HG03159 (cell line): ENCODE results near the gene TMEM243.
A peak's percentile ranks its signal among the peaks of the same experiment; 100 is the strongest.
"Not testable (repeated sequence)": the region's sequence is repeated elsewhere in the genome, so short reads cannot be mapped to it uniquely, and the experiment has no call there.

Source experiments
- ATAC-seq: cut with Tn5 transposase; IDR thresholded peaks from one replicate; pipeline ENCODE4 v1.9.1; 2021; ENCODE audit warnings: mild to moderate bottlenecking, moderate library complexity; ENCODE audit not compliant: unreplicated experiment

The TMEM243 gene, protein sequence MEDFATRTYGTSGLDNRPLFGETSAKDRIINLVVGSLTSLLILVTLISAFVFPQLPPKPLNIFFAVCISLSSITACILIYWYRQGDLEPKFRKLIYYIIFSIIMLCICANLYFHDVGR

DNA sequence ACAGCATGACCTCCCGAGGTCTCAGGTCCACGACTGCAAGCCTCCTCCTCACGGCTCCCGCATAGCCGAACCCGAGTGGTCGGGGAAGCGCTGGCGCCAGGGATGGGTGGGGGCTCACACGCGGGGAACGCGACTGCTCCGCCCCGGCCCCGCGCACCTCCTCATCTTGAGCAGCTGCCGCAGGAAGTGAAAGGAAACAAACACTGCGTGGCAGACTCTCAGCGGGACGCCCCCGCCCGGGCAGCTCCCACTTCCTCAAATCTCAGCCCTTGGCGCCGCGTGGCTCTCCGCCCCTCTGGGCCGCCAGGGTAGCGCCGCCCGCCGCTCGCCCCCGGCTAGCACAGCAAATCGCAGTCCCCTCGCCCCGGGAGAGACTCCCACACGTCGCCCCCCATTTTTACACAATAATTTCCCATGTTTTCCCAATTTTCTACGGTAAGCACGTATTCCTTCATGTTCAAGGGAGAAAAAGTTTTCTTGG is at the start of gene TMEM243:
TSS of gene TMEM243 (minus strand) at position 188 of the 481 bp plus-strand sequence. CDS start 229 bp downstream, outside the sequence.
- ATAC-seq: peak; percentile 52

DNA sequence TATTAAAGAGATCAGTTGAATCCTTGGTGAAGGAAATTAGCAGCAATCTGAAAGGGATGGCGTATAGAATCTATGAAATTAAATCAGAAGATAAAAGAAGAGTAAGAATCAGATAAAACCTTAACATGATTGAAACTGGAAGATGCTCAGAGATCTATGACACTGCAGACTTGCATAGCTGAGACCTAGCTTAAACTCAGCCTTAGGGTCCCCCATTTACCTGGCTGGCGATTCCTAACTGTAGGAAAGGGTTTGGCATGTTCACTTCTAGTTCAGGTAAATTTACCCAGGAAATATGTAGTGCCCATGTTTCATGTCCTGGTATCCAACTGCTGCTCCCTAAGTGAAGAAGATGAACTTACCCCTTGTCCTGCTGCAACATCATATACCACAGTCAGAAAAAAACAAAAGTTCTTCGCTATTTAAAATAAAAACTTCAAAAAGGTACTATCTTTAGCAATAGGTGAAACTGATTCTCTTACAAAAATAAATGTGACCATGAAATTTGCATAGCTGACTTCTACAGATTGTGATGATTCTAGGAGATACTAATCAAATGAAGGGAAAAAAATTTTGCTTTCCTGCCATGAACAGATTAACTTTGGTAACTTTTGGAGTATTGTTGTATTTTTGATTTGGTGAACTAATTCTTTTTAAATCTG is 47.8 kb upstream of the TMEM243 start:
- no peak for ATAC-seq

DNA sequence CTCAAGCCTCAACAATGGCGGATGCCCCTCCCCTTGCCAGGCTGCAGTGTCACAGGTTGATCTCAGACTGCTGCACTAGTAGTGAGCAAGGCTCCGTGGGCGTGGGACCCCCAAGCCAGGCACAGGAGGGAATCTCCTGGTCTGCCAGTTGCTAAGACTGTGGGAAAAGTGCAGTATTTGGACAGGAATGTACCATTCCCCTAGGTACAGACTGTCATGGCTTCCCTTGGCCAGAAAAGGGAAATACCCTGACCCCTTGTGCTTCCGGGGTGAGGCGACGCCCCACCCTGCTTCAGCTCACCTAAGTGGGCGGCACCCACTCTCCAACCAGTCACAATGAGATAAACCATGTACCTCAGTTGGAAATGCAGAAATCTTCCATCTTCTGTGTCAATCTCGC is 44.0 kb upstream of the TMEM243 start:
- no peak for ATAC-seq

DNA sequence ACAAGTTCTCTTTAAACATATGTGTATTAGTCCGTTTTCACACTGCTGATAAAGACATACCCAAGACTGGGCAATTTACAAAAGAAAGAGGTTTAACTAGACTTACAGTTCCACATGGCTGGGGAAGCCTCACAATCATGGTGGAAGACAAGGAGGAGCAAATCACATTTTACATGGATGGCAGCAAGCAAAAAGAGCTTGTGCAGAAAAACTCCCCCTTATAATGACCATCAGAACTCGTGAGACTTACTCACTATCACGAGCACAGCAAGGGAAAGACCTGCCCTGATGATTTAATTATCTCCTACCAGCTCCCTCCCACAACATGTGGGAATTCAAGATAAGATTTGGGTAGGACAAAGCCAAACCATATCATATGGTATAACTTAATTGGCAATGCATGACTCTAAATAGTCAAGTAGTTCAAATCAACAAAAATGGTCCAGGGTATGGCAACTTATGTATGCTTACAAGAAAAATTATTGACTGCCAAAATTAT is 34.1 kb upstream of the TMEM243 start:
- ATAC-seq: no peak

DNA sequence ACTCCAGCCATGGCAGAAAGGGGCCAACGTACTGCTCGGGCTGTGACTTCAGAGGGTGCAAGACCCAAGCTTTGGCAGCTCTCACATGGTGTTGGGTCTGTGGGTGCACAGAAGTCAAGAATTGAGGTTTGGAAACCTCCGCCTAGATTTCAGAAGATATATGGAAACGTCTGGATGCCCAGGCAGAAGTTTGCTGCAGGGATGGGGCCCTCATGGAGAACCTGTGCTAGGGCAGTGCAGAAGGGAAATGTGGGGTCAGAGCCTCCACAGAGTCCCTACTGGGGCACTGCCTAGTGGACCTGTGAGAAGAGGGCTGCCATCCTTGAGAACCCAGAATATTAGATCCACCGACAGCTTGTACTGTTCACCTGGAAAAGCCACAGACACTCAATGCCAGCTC is 26.1 kb upstream of the TMEM243 start:
- not testable (repeated sequence) for ATAC-seq

DNA sequence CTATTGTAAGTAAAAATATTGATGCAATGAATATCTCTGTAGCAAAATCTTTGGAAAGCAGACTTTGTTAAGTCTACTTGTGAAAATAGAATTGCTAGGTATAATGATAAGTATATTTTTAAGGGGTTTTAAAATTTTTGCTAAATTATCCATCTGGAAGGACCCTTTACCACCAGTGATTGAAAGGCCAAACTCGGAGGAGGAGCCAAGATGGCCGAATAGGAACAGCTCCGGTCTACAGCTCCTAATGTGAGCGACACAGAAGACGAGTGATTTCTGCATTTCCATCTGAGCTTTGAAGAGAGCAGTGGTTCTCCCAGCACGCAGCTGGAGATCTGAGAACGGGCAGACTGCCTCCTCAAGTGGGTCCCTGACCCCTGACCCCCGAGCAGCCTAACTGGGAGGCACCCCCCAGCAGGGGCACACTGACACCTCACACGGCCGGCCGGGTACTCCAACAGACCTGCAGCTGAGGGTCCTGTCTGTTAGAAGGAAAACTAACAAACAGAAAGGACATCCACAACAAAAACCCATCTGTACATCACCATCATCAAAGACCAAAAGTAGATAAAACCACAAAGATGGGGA is 19.0 kb upstream of the TMEM243 start:
- ATAC-seq: not testable (repeated sequence)

DNA sequence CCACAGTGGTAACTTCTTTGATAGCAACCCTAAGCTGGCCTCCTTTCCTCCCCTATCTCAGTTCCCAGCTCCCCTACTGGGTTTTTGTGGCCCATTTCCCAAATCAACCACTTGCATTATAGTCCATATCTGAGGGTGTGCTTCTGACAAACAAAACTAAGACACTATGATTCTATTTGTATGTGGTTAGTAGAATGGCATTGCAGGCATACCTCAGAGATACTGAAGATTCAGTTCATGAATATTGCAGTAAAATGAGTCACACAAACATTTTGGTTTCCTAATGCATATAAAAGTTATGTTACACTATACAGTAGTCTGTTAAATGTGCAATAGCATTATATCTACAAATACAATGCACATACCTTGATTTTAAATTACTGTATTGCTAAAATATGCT is 15.4 kb upstream of the TMEM243 start:
- ATAC-seq: no peak

DNA sequence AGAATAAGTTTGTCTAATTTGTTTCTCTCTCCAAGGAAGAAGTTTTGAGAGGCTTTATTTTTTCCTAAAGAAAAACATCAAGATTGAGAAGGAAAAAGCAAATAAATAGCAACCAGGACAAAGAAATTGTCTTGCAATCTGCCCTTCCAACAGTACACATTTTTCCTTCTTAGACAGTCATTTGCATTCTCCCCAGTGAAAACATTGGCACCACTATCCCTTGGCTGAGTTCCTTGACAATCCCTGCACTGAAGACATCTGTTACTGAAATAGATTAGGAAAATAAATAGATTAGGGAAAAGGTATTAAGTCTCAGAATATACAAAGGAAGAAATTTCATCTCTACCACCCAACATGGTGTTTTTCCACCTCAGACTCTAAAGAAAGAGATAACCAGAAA is 12.2 kb upstream of the TMEM243 start:
- ATAC-seq: no peak

DNA sequence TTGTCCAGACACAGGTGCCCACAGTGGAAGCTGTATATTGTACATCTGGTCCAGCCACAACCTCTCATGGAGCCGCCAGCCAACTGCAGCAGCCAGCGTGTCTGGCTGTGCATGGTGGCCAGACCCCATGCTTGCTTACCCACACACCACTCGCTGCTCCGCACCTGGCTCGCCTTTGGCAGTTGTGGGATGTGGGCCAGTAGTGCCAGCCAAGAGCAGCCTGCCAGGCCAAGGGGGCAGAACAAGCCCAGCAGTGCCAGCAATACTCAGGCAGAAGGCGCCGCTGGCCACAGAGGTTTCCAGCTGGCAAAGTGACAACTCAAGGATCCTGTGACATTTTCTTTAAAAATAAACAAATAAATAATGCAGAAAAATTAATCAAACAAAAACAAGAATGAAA is 11.7 kb upstream of the TMEM243 start:
- no peak for ATAC-seq

DNA sequence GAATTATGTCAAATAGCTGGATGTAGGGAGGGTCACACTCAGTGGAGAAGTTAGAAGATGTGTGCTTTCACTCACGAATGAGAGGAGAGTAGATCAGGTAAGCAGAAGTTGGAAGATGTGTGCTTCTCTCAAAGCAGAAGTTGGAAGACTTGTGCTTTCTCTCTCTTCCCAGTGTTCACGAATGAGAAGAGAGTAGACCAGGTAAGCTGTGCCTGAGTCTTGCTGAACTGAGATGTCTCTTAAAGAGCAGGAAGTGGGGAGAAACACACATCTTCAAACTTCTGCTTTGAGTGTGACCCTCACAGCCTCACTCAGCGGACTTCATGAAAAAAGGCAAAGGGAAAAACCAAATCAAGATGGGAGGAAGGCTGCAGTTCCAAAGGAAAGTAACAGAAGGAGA is 7.0 kb upstream of the TMEM243 start:
- no peak for ATAC-seq

DNA sequence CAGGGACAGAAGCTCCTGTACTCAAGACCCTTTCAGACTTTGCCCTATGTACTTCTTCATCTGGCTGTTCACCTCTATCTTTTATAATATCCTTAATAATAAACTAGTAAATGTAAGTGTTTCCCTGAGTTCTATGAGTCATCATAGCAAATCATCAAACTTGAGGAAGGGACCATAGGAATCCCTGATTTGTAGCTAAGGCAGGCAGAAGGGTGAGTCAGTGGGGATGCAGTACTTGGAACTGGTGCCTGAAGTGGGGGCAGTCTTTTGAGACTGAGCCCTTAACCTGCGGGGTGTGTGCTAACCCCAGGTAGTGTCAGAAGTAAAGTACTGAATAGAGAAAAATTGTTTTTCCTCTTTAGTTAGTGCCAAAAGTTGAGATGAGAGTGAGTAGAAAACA is 6.2 kb upstream of the TMEM243 start:
- no peak for ATAC-seq

DNA sequence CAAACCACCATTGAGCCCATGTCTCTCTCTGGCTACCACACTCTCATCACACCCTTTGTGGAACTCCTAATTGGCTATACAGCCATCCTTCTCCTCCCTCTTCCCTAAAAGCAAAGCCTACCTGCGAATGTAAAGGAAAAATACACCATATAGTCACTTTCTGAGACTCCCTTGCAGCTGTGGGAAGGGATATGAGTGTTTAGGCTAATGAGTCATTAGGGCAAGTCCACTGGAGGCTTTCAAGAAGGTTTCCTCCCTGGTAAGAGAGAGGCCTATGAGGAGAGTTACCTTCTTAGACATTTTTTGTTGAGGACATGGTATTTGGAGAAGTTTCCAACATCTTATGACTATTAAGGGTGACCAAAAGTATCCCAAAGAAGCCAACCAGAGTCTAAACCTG is 4.1 kb upstream of the TMEM243 start:
- ATAC-seq: no peak

DNA sequence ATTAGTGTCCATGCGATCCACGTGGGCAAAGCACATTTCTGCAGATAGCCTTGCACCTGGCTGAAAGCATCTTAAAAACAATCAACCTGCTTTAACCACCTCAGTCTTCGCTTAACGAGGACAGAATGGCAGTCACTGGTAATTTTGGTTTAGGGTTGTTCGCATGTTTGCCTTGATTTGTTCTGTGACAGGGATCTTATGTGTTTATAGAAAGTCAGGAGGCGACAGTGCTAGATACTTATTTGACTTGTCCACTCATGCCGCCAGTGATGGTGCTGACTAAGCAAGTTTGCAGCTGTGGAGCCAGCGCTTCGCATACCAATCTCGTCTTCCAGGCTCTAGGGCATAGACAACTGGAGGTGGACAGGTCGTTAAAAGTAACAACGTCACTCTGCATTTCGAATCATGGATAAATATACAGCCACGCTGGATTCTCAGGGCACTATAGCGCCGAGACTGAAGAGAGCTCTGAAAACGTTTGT is 1.2 kb upstream of the TMEM243 start:
- ATAC-seq: no peak

DNA sequence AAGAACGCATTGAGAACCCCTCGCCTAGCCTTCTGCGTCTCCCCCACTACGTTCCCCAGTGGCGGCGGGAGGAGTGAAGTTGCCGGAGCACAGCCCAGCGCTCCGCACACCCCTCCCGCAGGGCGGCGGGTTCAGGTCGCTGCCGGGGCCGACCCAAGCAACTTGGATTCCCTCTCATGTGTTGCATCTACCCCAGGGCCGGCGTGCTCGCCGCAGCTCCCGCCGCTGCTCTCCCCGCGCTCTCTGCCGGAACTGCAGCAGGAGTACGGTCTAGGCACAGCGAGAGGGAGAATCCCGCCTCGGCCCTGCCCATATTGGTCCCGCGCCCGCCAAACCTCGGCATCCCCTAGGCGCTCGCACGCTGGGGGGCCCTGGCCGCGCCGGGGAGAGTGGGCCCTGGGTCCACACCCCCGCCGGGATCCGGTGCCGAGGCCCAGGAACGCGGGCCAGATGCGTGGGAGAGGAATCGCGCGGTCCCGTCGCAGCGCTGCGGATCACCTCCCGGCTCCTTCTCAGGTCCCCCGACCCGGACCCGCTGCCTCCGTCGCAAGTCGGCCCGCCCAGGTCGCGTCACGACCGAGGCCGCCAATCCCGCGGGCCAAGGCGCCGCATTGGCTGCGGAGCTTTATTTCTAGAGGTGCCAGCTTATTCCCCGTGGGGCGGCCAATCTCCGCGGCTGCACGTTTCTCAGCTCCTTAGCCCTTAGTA is 648 bp upstream of the TMEM243 start:
- ATAC-seq: peak; percentile 38

DNA sequence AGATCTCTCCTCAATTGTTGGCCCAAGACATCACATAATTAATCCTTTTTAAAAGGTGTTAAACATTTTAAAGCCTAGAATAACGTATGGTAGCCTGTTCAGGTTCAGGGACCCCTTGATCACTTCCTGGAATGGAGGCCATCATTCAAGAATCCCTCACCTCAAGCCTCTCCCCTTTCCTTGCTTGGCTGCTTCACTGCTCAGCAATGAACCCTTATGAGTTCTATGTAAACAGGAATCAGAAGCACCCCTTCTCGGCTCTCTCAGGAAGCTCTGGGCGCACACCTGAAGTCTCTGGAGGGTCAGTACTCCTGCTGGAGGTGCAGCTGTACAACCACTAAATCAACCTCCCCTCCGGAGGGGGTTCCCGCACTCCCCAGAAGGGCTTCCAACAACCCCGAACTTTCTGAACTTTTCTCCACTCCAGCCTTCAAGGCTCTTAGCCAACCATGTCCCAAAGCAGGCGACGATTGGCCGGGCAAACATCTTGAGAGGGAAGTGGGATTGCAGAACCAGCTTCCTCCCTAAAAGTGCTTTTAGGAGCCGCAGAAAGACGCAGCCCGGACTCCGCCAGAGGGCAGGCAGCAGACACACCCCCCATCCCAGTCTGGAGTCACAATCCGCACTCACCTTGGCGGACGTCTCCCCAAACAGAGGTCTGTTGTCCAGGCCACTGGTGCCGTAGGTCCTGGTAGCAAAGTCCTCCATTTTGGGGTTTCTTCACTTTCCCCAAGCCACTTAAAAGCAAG is 562 bp downstream of the TMEM243 start:
- peak; percentile 5 for ATAC-seq

DNA sequence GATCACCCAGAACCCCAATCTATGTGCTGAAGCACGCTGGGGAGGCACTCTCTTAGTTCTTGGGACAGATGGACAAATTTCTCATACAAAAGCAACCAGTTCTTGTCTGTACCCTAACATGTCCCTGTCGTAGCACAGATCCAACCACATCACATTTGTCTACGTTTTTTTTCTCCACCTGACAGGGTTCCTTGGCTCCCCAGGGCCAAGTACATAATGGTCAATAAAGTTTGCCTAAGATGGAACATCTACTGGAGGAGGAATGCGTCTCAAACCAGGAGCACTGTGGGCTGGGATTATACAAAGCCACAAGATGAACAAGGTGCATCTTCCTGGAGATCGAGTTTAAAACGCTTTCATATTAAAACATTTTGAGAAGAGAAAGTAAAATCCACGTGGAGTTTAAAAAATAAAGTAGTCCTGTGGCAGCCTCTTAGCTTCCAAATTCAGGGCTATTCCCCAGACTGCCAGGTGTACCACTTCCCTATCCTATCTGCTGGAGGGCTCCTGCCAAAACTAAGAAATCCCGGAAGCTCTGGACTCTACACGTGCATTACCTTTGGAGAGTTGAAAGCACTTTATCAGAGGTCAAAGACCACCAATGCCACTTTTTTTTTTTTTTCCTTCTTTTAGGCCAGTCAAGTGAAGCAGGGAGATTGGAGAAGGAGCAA is 1.4 kb downstream of the TMEM243 start:
- ATAC-seq: no peak

DNA sequence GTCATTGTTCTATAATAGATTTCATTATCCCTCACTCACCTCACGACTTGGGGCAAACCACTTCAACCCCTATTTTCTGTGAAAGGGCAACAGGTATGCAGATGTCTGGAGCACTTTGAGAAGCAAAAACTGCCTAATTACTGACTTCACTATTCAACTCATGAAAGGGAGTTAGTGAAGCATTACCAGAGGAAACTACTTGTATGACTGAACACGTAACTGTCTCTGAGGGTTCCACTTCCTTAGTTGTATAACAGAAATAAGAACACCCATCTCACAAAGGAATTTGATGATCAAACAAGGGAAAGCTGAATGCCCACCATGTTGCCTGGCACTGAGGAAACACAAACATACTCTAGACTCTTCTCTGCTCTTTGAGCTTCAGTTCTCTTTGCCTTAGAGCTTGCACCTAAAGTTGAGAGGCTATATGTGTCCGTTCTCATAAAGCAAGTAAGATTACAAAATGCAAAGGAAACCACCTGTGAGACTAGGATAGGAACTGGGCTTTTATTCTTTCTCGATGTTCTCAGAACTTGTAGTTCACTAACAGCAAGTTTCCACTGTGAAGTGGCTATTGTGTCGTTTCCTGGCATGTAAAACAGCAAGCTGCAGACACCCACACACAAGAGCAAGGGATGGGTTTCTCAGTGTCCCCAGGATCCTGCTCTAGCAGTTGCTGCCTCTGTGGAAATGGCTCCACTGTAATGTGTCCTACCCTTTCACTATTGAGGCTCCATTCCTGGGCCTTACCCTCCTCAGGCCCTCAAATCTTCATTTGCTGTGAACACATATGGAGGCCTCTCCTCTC is 2.6 kb downstream of the TMEM243 start:
- ATAC-seq: peak; percentile 53

DNA sequence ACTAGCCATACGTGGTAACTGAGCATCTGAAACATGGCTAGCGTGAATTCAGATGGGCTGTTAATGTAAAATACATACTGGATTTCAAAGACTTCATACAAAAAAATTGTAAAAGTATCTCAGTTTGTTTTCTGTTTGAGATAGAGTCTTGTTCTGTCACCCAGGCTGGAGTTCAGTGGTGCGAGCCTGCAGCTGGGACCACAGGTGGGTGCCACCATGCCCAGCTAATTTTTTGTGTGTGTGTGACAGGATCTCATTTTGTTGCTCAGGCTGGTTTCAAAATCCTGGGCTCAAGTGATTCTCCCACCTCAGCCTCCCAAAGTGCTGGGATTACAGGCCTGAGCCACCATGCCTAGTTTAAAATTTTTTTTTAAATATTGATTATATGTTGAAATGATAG is 4.5 kb downstream of the TMEM243 start:
- ATAC-seq: no peak

DNA sequence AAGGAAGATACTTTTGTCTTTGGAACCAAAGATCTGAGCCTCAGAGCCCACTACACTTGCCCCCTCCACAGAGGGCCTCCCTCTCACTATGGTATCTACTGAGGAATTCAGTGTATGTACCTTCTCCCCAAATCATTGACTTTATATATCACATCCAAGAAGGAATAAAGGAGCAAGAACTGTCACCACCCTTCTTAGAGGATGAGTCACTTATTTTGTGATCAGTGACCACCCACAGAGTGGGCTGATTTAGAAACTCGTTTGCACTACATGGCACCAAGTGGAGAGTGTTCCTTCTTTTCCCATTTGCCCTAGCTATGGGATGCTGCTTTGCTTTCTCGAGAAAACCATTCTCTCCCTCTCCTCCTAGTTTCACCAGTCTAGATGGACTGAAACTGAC is 5.7 kb downstream of the TMEM243 start:
- no peak for ATAC-seq
